GM19463 (cell line): ENCODE measurements around the gene USP21.

Experiments used
- ATAC-seq: cut with Tn5 transposase; IDR thresholded peaks from one replicate; pipeline ENCODE4 v1.9.1; 2021; ENCODE audit warnings: mild to moderate bottlenecking, moderate library complexity; ENCODE audit not compliant: unreplicated experiment

Gene USP21

GRCh38 chr1:161166669-161167548 lies 7.6 kb downstream of the USP21 start:
- ATAC-seq = no peak

- ATAC-seq = no peak
Observed at GRCh38 chr1:161168906-161169305, 9.6 kb downstream of the USP21 start.

GRCh38 chr1:161171191-161171590 lies 11.9 kb downstream of the USP21 start:
- ATAC-seq = no peak

GRCh38 chr1:161171696-161172095 lies 12.4 kb downstream of the USP21 start:
- no peak for ATAC-seq

GRCh38 chr1:161172349-161172748 lies 13.0 kb downstream of the USP21 start:
- ATAC-seq = no peak

- ATAC-seq = no peak
Observed at GRCh38 chr1:161172776-161173376, 13.6 kb downstream of the USP21 start.

GRCh38 chr1:161173711-161174110 lies 14.4 kb downstream of the USP21 start:
- no peak for ATAC-seq

GRCh38 chr1:161174911-161175310 lies 15.6 kb downstream of the USP21 start:
- ATAC-seq = no peak

GRCh38 chr1:161175771-161176453 lies 16.6 kb downstream of the USP21 start:
- ATAC-seq = no peak

GRCh38 chr1:161176468-161177111 lies 17.3 kb downstream of the USP21 start:
- ATAC-seq = no peak

GRCh38 chr1:161177112-161177935 lies 18.0 kb downstream of the USP21 start, which contains the start of gene B4GALT3:
Gene B4GALT3, minus strand, starts transcription at chr1:161177507. Its CDS starts 1,447 bp downstream, at chr1:161176060.
- ATAC-seq = peak; percentile 78

- ATAC-seq = no peak
Observed at GRCh38 chr1:161177936-161178244, 18.6 kb downstream of the USP21 start.

- no peak for ATAC-seq
Observed at GRCh38 chr1:161179698-161180097, 20.4 kb downstream of the USP21 start.

- ATAC-seq = no peak
Observed at GRCh38 chr1:161180639-161181038, 21.3 kb downstream of the USP21 start.

GRCh38 chr1:161182214-161182613 lies 22.9 kb downstream of the USP21 start:
- ATAC-seq = peak; percentile 49

GRCh38 chr1:161185282-161185682 lies 26.0 kb downstream of the USP21 start:
- ATAC-seq = peak; percentile 63

GRCh38 chr1:161185732-161186311 lies 26.5 kb downstream of the USP21 start:
- ATAC-seq = peak; percentile 20

GRCh38 chr1:161187311-161187710 lies 28.0 kb downstream of the USP21 start:
- ATAC-seq = no peak

- ATAC-seq = no peak
Observed at GRCh38 chr1:161188381-161188780, 29.1 kb downstream of the USP21 start.

- no peak for ATAC-seq
Observed at GRCh38 chr1:161189036-161189435, 29.7 kb downstream of the USP21 start.
